ENCODE results near the gene MLPH.

GRCh38 chr2:237478979-237479378, 8.1 kb upstream of the MLPH start:
- TF ChIP-seq SP2 (IDR thresholded peaks at IDR 0.05; ENCODE audit: extremely low read depth, low read depth, low read length, poor library complexity, severe bottlenecking): no peak
- TF ChIP-seq ZBTB40 (IDR thresholded peaks at IDR 0.05): no peak
- no peak for TF ChIP-seq ZBTB40 (CRISPR knock-in tag; IDR thresholded peaks at IDR 0.05)
- TF ChIP-seq CCAR2 (IDR thresholded peaks at IDR 0.05; ENCODE audit: low read depth, low read length): no peak
- TF ChIP-seq STAT5A (IDR thresholded peaks at IDR 0.05; ENCODE audit: borderline replicate concordance, low read length): no peak
- TF ChIP-seq, protein P1, sequence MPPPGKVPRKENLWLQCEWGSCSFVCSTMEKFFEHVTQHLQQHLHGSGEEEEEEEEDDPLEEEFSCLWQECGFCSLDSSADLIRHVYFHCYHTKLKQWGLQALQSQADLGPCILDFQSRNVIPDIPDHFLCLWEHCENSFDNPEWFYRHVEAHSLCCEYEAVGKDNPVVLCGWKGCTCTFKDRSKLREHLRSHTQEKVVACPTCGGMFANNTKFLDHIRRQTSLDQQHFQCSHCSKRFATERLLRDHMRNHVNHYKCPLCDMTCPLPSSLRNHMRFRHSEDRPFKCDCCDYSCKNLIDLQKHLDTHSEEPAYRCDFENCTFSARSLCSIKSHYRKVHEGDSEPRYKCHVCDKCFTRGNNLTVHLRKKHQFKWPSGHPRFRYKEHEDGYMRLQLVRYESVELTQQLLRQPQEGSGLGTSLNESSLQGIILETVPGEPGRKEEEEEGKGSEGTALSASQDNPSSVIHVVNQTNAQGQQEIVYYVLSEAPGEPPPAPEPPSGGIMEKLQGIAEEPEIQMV (tag; conservative IDR thresholded peaks at IDR 0.05; ENCODE audit: low read depth): no peak
- TF ChIP-seq, protein P2, sequence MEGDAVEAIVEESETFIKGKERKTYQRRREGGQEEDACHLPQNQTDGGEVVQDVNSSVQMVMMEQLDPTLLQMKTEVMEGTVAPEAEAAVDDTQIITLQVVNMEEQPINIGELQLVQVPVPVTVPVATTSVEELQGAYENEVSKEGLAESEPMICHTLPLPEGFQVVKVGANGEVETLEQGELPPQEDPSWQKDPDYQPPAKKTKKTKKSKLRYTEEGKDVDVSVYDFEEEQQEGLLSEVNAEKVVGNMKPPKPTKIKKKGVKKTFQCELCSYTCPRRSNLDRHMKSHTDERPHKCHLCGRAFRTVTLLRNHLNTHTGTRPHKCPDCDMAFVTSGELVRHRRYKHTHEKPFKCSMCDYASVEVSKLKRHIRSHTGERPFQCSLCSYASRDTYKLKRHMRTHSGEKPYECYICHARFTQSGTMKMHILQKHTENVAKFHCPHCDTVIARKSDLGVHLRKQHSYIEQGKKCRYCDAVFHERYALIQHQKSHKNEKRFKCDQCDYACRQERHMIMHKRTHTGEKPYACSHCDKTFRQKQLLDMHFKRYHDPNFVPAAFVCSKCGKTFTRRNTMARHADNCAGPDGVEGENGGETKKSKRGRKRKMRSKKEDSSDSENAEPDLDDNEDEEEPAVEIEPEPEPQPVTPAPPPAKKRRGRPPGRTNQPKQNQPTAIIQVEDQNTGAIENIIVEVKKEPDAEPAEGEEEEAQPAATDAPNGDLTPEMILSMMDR (IDR thresholded peaks at IDR 0.05 in 2 of 3, conservative IDR thresholded peaks at IDR 0.05 in 1 of 3; ENCODE audit: insufficient read depth in 2 of 3, low read depth in 1 of 3, low read length in 3 of 3): no peak
- TF ChIP-seq ZNF133 (CRISPR knock-in tag; IDR thresholded peaks at IDR 0.05): no peak

Measured in K562 (cell line).